Measurements from ENCODE around the gene FRMPD2.

FRMPD2 gene

DNA sequence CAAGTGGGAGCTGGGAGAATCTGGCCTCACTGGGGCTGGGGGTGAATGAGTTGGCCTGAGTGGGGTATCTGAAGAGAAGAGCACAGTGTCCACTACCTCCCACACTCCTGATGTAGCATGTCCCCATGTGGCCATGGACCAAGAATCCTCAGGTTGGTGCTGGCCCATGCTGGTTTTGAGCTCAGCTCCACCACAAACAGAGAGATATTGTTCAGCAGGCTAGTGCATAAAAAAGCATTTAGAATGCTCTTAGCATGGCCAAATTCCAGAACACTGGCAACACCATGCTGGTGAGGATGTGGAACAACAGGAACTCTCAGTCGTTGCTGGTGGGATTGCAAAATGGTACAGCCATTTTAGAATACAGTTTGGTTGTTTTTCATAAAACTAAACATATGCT, 61.4 kb downstream of the FRMPD2 start:
- H3K36me3 ChIP-seq: no peaks in the 10 kb centered on the region
- H3K9ac ChIP-seq: no peak overlapping the region
- TF ChIP-seq Cebpa-rat (IDR thresholded peaks at IDR 0.05): no peak
- no peaks in the 10 kb centered on the region for H4K20me1 ChIP-seq
- no peaks in the 10 kb centered on the region for H3K9me3 ChIP-seq
- H3K4me3 ChIP-seq: no peak overlapping the region
- no peaks in the 10 kb centered on the region for H3K27me3 ChIP-seq
- no peaks in the 10 kb centered on the region for H3K4me1 ChIP-seq
- H3K27ac ChIP-seq: no peak overlapping the region
- H3K4me2 ChIP-seq: no peak overlapping the region

DNA sequence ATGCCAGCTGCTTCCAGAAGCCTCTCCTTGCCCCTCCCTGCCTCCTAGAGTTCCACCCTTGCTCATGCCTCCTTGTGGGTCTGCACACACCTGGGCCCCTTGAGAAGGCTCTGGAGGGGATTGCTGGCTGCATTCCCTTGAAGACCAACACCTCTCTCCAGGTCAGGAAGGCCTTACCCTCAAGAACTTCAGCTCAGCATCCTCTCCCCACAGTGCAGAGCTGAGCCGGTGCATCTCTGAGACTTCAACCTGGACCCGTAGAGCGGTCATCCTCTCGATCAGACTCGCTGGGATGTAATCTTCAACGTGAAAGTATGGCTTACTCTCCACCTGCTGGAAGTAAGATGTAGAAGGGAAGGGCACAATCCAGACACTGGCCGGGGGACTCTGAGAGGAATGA, 62.7 kb downstream of the FRMPD2 start:
- Histone ChIP-seq H3K4me1 (no peaks in the 10 kb centered on the region), H3K4me2 (no peak overlapping the region), H3K4me3 (no peak overlapping the region), H3K9me3 (no peaks in the 10 kb centered on the region), H4K20me1 (no peaks in the 10 kb centered on the region), H3K36me3 (no peaks in the 10 kb centered on the region), H3K27me3 (no peaks in the 10 kb centered on the region), H3K27ac (no peak overlapping the region), H3K9ac (no peak overlapping the region)
- no peak for TF ChIP-seq Cebpa-rat (IDR thresholded peaks at IDR 0.05)

DNA sequence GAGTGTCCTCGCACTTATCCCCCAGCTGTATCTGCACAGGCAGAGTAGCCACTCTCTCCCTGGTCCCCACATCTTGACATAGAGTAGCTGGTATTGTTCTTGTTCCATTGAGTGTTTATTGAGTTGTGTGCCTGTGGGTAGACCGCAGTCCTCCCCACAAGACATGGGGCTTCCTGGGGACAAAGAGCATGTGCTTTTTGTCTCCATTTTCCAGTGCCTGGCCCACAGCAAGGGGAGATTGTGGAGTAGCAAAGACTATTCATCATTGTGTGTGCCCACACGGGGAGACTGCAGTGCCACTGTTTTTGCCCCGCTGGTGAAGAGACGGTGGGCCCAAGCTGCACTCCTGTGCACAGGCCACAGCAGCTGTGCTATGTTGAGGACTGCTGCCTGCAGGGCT, 63.5 kb downstream of the FRMPD2 start:
- H4K20me1 ChIP-seq: no peaks in the 10 kb centered on the region
- no peaks in the 10 kb centered on the region for H3K9me3 ChIP-seq
- H3K4me1 ChIP-seq: no peaks in the 10 kb centered on the region
- no peak overlapping the region for H3K9ac ChIP-seq
- no peak overlapping the region for H3K4me2 ChIP-seq
- no peak for TF ChIP-seq Cebpa-rat (IDR thresholded peaks at IDR 0.05)
- H3K27ac ChIP-seq: no peak overlapping the region
- H3K36me3 ChIP-seq: no peaks in the 10 kb centered on the region
- no peaks in the 10 kb centered on the region for H3K27me3 ChIP-seq
- H3K4me3 ChIP-seq: no peak overlapping the region

DNA sequence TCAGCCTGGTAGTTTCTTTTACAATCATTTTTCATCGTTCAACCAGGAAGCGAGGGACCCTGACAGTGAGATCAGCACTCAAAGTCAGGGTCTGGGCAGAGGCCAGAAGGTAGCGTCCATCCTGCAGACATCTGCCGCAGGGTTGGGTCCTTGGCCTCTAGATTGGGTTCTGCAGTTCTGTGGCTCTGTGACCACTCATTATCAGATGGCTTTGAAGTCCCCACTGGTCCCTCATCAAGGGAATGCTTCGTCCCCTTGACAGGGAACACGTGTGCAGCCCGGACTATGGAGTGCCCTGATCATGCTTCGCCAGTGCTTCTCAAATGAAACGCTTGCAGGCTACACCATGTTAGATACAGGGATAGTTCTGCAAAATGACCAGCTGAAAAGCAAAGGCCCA, 64.1 kb downstream of the FRMPD2 start:
- H4K20me1 ChIP-seq: no peaks in the 10 kb centered on the region
- no peak overlapping the region for H3K9ac ChIP-seq
- no peaks in the 10 kb centered on the region for H3K27me3 ChIP-seq
- no peaks in the 10 kb centered on the region for H3K36me3 ChIP-seq
- H3K27ac ChIP-seq: no peak overlapping the region
- no peak overlapping the region for H3K4me3 ChIP-seq
- H3K4me1 ChIP-seq: no peaks in the 10 kb centered on the region
- H3K4me2 ChIP-seq: no peak overlapping the region
- no peaks in the 10 kb centered on the region for H3K9me3 ChIP-seq
- no peak for TF ChIP-seq Cebpa-rat (IDR thresholded peaks at IDR 0.05)

DNA sequence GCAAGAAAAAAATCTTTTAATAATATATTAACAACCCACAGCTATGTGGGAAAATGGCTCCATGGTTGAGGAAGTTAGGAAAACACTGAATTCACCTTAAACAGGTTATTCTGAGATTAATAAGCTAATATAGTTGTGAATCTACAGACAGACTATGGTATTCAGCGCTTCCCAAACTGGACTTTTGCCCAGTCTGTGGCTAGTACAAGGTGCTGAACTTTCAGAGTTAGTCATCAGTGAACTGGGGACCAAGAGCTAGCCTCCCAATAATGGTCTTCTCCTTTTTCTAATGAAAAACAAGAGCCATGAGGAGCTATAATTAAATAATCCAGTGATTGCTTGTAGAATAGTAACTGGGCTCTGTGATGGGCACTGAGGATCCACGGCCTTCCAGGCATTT, 65.3 kb downstream of the FRMPD2 start:
- Histone ChIP-seq H4K20me1 (no peaks in the 10 kb centered on the region), H3K4me2 (no peak overlapping the region), H3K36me3 (no peaks in the 10 kb centered on the region), H3K4me3 (no peak overlapping the region), H3K9ac (no peak overlapping the region), H3K27me3 (no peaks in the 10 kb centered on the region), H3K4me1 (no peaks in the 10 kb centered on the region), H3K27ac (no peak overlapping the region), H3K9me3 (no peaks in the 10 kb centered on the region)
- TF ChIP-seq Cebpa-rat (IDR thresholded peaks at IDR 0.05): no peak

DNA sequence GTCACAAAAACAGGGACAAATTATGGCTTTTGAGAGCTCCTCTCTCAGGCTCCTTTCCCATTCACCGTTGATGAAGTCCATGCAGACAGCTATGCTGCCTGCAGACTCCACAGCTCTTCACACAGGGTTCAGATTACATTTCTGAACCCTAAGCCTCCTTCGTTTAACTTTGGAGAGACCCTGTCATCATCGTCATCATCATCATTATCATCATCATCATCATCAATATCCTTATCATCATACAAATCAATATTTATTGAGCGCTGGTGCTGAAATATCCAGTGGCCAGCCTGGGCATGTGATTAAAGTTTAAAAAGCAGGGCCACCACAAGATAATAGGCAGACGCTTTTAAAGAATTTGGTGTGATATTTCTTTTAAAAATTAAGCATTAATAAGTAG, 66.6 kb downstream of the FRMPD2 start:
- no peaks in the 10 kb centered on the region for H3K9me3 ChIP-seq
- no peaks in the 10 kb centered on the region for H4K20me1 ChIP-seq
- no peak overlapping the region for H3K4me2 ChIP-seq
- no peak overlapping the region for H3K4me3 ChIP-seq
- H3K27ac ChIP-seq: no peak overlapping the region
- no peak for TF ChIP-seq Cebpa-rat (IDR thresholded peaks at IDR 0.05)
- H3K27me3 ChIP-seq: no peaks in the 10 kb centered on the region
- H3K36me3 ChIP-seq: no peaks in the 10 kb centered on the region
- no peak overlapping the region for H3K9ac ChIP-seq
- no peaks in the 10 kb centered on the region for H3K4me1 ChIP-seq

DNA sequence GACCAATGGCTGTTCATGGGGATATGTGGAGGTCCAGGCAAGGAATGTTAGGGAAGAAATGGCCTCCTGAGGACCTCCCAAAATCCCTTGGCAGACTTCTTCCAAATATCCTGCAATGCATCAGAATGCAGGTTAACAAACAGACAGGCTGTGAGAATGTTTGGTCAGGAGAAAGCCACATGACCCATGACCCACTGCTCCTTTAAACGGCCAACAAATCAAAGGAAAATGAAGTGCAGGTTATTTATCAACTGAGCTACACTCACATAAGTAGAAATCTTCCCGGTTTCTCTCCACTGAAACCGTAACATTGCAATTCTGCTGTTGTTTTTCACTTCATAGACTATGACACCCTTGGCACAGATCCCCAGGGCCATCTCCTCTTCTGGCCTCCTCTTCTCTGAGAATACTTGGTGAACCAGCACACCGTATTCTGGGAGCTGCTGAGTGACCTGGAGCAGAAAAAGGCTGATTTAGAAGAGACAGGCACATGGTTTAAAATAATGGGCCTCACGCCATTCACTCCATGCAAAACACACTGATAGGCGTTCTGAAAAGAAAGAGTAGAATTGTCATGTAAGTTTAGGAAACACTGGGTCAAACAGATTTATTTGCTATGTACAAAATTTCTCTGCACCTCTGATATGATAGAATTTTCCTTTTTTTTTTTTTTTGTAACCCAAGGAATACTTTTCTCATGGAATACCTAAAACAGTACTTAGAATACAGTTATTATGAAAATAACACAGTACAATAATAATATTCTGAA, 67.8 kb downstream of the FRMPD2 start:
- no peaks in the 10 kb centered on the region for H3K27me3 ChIP-seq
- no peak overlapping the region for H3K4me2 ChIP-seq
- TF ChIP-seq Cebpa-rat (IDR thresholded peaks at IDR 0.05): no peak
- no peaks in the 10 kb centered on the region for H3K4me1 ChIP-seq
- no peak overlapping the region for H3K27ac ChIP-seq
- H3K4me3 ChIP-seq: no peak overlapping the region
- no peaks in the 10 kb centered on the region for H3K36me3 ChIP-seq
- H3K9ac ChIP-seq: no peak overlapping the region
- no peaks in the 10 kb centered on the region for H4K20me1 ChIP-seq
- no peaks in the 10 kb centered on the region for H3K9me3 ChIP-seq

DNA sequence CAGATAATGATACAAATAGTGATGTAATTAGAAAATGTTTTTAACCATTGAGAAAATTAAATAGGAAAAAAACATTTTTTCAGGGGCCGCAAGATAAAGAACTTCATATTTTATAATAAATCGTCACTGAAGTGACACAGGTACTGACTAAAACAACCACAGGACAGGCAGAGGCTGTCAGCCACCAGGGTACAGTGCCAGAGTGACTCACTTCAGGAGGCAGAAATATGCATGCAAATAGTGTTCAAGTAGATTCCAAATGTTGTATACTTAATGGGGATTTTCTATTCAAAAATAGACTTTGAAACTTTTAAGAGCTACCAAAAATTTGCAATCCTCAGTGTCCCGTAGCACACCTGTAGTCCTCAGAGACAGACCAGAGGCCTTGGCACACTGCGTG, 68.6 kb downstream of the FRMPD2 start:
- Histone ChIP-seq H4K20me1 (no peaks in the 10 kb centered on the region), H3K27ac (no peak overlapping the region), H3K9me3 (no peaks in the 10 kb centered on the region), H3K4me2 (no peak overlapping the region), H3K9ac (no peak overlapping the region), H3K36me3 (no peaks in the 10 kb centered on the region), H3K4me1 (no peaks in the 10 kb centered on the region), H3K4me3 (no peak overlapping the region), H3K27me3 (no peaks in the 10 kb centered on the region)
- TF ChIP-seq Cebpa-rat (IDR thresholded peaks at IDR 0.05): no peak

DNA sequence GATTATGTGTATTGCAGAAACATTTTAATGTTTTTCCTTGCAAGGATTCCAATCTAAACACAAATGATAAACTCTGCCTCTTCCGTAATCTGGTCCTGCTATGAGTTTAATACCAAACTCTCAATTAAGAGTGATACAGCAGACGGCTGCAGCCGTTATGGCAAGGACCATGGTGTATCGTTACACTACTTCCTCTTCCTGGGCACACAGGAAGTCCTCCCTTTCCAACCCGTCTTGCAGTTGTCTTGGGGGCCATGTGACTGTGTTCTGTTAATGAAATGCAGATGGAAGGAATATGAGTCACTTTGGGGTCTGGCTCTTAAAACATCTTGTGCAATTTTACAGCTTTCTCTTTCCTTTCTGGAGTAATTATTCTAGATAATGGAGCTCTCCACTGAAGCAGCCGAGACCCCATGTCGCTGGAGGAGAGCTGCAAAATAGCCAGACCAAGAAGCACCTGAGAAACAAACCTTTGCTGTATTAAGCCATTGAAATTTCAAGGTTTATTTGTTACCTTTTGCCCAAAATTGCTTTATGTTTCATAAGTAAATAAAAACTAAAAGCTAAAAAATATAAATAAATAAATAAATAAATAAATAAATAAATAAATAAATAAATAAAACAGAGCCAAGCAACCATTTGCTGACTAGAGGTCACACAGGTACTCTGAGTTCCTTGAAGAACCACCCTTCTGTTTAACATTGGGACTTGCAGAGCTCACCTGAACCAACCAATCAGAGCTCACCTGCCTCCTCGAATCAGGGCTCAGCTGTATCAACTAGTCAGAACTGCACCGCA, 74.7 kb downstream of the FRMPD2 start:
- Histone ChIP-seq H3K9me3 (peaks cover 8% of the 10 kb centered on the region; the same call in 1 of the 2 replicates), H4K20me1 (no peaks in the 10 kb centered on the region), H3K27me3 (no peaks in the 10 kb centered on the region), H3K4me1 (no peaks in the 10 kb centered on the region), H3K36me3 (no peaks in the 10 kb centered on the region), H3K9ac (no peak overlapping the region), H3K27ac (no peak overlapping the region), H3K4me2 (peak overlapping the region; percentile 21; the same call in 1 of the 2 replicates), H3K4me3 (no peak overlapping the region)
- TF ChIP-seq Cebpa-rat (IDR thresholded peaks at IDR 0.05): no peak

DNA sequence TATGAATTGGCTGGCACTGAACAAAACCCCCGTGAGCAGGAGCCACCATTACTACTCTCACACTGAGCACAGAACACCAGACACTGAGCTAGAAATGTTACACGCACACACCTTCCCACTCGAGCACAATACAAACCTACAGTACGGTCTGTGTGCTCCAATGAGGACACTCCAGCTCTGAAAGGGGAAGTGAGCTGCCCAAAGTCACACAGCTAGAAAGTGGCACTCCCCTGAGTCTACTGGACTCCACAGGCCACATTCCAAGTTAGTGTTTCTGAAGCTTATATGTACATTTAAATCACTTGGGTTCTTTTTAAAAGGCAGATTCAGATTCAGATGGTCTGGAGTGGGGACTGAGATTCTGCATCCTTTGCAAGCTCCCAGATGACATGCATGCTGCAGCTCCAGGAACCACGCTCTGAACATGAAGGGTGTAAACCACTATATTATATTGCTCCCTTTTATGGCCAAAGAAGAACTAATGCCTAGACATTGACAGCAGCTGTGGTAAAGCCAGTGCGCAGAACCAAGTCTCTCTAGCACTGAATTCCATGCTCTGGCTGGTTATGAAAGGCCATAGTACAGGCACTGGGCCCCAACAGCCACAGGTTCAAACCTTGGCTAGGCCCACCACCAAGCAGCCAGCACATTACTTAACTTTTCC, 77.1 kb downstream of the FRMPD2 start:
- H3K27ac ChIP-seq: no peak overlapping the region
- no peaks in the 10 kb centered on the region for H3K27me3 ChIP-seq
- no peak overlapping the region for H3K9ac ChIP-seq
- no peaks in the 10 kb centered on the region for H3K4me1 ChIP-seq
- peaks cover 8% of the 10 kb centered on the region; the same call in 1 of the 2 replicates for H3K9me3 ChIP-seq
- no peaks in the 10 kb centered on the region for H4K20me1 ChIP-seq
- no peak overlapping the region for H3K4me2 ChIP-seq
- TF ChIP-seq Cebpa-rat (IDR thresholded peaks at IDR 0.05): no peak
- H3K36me3 ChIP-seq: no peaks in the 10 kb centered on the region
- no peak overlapping the region for H3K4me3 ChIP-seq

All from BLaER1 (cell line).